GM18498 (cell line): ENCODE measurements around the gene SF3A1.
"Not testable (repeated sequence)": the region's sequence is repeated elsewhere in the genome, so short reads cannot be mapped to it uniquely, and the experiment has no call there.

ENCODE experiments used
- ATAC-seq: cut with Tn5 transposase; IDR thresholded peaks from one replicate; pipeline ENCODE4 v1.9.1; 2021; ENCODE audit warnings: mild to moderate bottlenecking, moderate library complexity; ENCODE audit not compliant: unreplicated experiment

Gene SF3A1, protein sequence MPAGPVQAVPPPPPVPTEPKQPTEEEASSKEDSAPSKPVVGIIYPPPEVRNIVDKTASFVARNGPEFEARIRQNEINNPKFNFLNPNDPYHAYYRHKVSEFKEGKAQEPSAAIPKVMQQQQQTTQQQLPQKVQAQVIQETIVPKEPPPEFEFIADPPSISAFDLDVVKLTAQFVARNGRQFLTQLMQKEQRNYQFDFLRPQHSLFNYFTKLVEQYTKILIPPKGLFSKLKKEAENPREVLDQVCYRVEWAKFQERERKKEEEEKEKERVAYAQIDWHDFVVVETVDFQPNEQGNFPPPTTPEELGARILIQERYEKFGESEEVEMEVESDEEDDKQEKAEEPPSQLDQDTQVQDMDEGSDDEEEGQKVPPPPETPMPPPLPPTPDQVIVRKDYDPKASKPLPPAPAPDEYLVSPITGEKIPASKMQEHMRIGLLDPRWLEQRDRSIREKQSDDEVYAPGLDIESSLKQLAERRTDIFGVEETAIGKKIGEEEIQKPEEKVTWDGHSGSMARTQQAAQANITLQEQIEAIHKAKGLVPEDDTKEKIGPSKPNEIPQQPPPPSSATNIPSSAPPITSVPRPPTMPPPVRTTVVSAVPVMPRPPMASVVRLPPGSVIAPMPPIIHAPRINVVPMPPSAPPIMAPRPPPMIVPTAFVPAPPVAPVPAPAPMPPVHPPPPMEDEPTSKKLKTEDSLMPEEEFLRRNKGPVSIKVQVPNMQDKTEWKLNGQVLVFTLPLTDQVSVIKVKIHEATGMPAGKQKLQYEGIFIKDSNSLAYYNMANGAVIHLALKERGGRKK

DNA sequence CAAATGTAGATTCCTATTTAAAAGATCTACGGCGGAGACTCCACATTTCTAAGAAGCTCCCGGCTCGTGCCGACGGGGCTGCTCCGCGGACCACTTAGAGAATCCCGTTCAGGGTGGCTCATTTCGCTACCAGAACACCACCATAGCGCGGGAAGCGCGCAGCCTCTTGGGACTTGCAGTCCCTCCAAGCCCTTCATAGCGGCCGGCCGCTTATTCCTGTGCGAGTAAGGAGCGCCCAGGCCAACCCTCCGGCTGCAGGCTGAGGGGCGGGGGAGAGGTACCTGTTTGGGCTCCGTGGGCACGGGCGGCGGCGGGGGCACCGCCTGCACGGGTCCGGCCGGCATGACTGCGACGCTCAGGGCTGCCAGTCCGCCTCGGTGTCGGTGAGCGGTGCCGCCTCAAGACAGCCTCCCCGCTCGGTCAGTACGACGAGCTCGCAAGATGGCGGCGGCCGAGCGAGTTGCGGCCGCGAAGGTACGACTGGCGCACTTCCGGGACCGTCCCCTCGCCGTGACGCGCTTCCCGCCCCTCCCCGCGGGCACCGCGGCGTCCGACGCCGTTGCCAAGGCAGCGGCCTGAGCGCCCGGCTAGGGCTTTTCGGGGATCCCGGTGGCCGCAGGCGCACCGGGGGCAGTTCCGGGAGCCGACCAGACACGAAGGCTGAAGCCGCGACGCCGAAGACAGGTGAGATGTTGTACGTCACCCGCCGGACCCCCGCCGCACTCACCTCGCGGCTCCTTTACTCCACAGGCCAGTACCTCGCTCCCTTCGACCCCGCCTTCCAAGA lies at the start of gene SF3A1, which contains the start of gene CCDC157:
TSS of gene SF3A1 (minus strand) at position 446 of the 787 bp plus-strand sequence. CDS start at position 344, 102 bp downstream.
TSS of gene CCDC157 (plus strand) at position 559 of the 787 bp plus-strand sequence. CDS start 8,994 bp downstream, outside the sequence.
- peak; percentile 95 for ATAC-seq

DNA sequence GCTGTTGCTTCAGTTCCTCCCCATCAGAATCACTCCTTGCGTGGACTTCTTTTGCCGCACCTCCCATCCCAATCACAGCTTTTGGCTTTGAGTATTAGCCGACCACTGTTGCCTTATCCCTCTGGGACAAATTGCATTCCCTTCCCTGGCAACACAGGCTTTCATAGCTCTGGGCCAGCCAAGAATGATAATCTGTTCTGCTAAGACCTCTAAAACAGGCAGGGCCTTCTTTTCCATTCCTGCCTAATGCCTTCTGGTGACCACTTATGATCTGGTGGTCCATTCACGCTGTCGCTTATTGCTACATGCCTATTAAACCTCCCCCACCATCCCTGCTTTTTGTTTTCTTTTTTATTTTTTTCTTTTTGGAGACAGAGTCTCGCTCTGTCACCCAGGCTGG lies 49.7 kb upstream of the SF3A1 start:
- no peak for ATAC-seq

DNA sequence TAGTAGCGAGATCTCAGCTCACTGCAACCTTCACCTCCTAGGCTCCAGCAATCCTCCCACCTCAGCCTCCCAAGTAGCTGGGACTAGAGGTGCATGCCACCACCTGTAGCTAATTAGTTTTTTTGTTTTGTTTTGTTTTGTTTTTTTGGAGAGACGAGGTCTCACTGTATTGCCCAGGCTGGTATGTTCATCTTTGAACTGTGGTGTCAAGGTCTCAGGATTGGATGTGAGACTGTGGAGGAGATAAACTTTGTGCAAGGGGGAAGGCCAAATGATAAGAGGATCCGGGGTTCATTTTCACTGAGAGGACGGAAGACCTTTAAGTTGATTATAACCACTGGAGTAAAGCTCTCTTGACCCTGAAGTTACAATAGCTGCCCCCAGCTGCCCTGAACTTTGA lies 49.0 kb upstream of the SF3A1 start:
- no peak for ATAC-seq

DNA sequence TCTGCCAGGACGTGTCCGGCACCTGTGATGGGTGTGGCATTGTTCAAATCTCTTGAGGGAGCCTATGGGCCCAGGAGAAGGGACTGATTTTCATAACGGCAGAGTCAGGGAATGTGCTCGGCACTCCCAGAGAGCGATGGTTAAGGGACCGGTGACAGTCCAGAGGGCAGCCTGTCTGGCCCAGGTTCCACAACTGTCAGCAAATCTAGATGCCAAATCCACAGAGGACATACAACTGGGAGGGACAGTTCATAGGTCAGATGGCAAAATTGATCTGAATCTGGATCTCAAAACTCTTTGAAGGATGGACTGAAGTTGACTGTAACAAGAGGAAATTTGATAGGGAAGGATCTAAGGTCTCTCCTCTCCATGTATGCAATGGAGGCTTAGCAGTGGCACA lies 47.6 kb upstream of the SF3A1 start:
- no peak for ATAC-seq

DNA sequence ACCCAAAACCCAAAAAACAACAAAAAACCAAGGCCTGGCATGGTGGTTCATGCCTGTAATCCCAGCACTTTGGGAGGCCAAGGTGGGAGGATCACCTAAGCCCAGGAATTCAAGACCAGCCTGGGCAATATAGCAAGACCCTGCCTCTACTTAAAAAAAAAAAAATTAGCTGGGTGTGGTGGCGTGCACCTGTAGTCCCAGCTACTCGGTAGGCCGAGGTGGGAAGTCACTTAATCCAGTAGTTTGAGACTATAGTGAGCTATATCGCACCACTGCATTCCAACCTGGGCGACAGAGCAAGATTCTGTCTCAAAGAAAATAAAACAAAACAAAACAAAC lies 46.0 kb upstream of the SF3A1 start:
- ATAC-seq = not testable (repeated sequence)

DNA sequence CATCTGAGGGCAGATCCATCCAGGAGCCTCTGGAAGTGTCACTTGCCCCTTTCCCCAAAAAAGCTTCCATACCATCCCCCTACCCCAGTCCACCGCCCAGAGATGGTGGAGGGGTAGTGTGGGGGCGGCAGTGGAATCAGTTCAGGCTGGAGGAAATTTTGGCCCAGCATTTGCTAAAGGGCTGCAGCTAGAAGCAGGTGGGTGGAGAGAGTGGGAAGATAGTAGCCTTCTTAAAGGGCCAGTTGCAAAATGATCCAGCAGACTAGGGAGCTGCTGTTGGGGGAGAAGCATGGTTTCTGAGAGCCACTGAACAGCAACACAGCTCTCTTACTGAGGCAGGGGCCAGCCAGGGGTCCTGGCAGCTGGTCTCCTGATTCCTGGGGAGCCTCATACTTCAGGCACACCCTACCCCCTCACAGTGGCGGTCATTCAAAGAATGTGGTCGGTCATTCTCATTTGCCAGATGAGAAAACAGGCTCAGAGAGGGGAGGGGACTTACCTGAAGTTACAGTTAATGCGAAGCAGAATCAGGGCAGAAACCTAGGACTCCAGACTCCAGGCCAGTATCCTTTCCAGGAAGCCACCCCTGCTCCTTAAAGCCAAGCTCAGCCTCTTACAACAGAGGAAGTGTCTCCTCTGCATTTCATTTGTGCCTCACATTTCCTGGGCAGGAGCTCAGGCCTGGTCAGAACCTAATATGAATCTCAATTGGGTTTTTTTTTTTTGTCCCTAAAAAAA lies 45.5 kb upstream of the SF3A1 start:
- ATAC-seq = no peak

DNA sequence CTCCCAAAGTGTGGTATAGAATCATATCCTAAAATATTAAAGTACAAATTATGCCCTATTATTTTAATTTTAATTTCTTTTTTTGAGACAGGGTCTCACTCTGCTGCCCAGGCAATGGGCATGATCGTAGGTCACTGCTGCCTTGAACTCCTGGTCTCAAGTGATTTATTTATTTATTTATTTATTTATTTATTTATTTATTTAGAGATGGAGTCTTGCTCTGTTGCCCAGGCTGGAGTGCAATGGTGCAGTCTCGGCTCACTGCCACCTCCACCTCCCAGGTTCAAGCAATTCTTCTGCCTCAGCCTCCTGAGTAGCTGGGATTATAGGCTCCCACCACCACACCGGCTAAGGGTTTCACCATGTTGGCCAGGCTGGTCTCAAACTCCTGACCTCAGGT lies 44.3 kb upstream of the SF3A1 start:
- not testable (repeated sequence) for ATAC-seq

DNA sequence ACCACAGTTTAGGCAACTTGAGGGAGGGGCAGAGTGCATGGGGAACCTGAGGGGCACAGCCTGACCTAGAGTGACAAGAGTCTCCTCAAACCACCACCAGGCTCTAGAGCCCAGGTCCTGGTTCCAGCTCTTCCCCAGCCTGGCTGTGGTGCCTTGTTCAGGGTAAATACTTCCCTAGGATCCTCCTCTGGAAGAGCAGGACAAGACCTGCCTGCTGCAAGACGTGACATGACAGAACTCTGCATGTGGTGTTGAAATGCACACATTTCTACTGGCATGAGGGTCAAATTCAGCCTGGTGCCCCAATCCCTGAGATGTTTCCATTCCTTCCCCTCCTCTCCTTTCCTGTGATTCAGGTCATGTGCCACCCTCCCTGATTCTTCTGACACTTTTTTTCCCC lies 43.5 kb upstream of the SF3A1 start:
- ATAC-seq = no peak

DNA sequence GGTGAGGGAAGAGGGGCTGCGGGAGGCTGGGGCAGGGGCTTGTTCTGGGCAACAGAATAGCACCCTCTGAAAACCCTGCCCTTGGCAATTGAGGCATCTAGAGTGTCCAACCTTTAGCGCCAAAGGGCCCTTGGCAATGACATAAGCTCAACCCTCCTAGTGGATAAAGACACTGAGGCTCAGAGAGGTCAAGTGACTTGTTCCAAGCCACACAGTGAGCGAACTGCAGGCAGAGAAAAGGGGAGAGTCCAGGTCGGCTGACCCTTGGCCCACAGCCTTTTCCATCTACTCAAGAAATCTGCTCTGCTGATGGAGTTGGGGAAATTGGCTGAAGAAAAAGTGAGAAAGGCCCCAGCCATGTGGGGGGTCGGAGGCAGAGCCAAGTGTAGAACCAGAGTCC lies 43.0 kb upstream of the SF3A1 start:
- no peak for ATAC-seq

DNA sequence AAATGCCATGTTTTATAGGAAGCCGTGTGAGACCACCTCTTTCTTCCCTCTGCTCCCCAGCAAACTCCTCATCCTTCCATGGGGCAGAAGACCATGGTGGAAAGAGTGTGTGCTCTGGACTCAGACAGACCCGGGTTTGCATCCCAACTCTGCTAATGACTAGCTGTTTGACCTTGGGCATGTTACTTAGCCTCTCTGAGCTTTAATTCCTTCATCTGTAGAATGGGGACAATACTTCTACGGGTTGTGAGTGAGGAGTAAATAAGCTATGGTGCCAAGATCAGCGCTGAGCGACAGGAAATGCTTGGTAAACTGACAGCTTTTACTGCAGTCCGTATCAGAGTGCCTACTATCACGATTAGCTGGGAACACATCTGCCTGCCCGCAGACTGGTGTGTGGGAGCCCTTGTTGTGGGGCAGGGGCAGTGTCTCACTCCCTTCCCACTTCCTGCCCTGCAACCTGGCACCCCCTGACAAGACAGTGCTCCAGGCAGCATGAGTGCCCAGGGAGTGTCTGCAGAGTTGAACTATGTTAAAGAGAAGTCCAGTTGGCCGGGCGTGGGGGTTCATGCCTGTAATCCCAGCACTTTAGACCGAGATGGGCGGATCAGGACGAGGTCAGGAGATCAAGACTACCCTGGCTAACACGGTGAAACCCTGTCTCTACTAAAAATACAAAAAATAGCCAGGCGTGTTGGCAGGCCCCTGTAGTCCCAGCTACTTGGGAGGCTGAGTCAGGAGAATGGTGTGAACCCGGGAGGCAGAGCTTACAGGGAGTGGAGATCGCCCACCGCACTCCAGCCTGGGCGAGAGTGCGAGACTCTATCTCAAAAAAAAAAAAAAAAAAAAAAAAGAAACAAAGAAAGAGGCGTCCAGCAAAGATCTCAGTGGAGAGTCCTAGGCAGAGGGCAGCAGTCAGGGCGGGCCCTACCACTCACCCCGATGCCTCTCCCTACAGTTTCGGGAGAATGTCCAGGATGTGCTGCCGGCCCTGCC lies 42.3 kb upstream of the SF3A1 start:
- ATAC-seq = no peak

DNA sequence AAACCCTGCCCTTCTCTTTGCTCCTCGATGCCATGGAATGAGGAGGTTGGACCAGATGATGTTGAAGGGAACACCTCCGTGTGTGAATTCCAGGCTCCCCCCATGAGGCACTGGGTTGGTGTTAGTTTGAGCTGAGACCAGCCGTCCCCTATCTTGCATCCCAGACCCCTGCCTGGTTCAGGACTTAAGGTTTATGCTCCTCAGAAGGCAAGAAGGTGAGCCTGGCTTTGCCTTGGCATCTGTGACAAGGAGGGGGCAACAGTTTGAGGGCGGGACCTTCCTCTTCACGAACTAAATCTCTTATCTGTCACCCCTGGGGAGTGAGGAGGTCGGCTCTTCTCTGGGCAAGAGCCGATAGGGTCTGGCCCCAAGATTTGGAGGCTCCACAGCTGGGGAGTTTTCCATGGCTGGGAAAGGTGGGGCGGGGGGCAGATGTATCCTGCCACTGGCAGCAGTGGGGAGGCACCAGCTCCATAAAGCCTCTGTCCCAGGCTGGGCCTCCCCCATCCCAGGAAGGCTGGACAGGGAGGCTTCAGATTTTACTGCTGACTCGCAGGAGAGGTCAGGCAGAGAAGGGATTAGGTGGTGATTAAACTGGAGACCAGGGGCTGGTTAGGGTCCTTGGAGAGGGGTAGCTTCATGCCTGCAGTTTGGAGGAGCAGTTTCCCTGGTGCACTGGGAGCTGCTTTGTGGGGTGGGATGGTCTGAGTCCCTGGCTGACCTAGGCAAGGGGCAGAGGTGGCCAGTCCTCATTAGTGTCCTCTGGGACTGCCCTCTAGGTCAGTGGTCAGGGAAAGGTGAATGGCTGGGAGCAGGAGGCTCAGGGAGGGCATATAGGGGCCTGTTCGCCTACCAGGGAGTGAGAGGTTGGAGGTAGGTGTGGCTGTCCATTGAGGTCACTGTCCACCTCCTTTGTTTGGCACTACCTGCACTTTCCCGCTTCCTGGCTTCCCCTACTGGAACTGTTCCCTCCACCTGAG lies 41.3 kb upstream of the SF3A1 start:
- no peak for ATAC-seq

DNA sequence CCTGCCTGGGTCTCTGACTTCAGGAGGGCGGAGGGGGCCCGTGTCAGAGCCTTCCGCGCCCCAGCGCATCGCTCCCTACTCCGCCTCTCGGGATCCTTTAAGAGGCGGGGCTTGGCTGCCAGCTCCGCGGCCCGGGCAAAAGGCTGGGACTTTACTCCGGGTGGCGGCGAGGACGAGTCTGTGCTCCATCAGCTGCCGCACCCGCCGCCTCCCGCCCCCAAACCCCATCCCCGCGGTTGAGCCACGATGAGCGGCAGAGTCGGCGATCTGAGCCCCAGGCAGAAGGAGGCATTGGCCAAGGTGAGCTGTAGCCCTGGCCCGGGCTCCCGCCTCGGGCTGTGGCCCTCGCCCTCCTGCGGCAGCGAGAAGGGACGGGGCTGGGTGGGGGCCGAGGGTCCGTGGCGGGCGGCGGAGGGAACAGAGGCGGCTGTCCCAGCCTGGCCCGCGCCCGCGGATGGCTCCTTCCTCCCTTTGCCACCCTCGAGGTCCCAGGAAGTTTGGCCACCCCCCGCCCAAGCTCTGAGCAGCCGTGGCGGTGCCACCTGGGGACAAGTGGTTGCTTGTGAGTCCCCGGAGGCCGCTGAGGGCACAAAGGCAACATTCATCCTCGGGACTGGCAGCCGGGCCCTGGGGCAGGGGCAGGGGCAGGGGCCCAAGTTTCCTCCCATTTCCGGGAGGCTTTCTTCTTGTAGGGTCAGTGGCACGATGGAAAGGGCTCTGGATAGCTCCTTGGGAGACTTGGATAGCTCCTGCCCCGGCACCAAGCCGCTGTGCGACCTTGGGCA lies 40.4 kb upstream of the SF3A1 start, which contains the start of gene SEC14L2:
TSS of gene SEC14L2 (plus strand) at position 148 of the 785 bp plus-strand sequence. CDS start at position 247, 99 bp downstream.
- no peak for ATAC-seq

DNA sequence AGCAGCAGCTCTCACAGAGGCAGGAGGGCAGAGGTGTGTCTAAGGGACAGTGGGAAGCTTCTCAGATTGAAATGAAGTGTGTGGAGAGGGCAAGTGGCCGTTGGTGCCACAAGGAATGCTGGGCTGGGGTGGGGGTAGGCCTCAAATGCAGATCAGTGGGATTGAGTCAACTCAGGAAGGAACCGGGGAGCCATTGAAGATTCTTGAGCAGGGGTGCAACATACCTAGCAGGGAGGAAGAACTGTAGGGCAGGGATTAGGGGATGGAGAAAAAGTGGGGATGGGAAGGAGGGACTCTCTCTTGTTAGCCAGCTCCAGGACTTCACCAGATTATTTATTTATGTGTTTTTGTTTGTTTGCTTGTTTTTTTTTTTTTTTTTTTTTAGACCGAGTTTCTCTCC lies 37.2 kb upstream of the SF3A1 start:
- no peak for ATAC-seq

DNA sequence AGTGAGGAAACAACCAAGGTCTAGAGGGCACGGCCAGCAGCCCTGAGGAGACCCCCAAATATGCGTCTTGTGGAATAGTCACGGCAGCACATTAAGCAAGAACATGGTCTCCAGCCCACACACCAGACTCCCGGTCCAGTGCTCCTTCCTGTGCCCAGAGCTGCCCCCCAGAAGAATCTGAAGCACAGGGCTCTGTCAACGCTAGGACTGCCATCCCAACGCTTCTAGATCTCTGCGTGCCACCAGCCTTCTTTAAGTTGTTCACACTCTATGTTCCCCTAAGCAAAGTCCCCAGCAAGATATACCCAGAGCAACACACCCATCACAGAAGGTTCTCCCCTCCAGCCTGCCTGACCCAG lies 36.6 kb upstream of the SF3A1 start:
- ATAC-seq = no peak

DNA sequence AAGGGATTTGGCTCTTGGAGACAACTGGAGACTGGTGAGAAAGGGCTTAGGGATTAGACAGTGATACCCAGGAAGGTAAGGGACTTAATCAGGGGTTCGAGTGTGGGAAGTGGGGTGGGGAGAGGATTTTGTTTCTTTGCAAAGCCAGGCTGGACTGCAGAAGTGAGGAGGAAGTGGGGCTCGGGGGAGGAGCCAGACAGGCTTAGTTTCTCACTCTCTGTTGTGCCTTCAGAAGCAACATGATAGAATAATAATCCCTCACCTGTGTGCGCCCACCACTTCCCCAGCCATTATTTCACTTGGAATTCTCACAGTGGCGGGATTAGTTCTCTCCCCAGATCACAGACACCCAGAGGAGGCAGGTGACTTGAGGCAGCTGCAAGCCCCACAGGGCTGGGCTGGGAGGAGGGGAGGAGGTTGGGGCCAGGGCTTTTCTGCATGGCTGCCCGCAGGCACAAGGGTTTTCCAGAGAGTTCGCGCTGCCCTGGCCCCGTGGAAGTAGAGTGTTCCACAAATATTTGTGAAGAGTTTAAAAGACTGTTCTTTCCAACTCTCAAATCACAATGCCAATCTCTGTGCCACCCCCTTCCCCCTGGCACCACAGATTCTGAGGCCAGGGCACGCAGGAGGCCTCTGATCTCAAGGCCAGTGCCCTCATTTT lies 36.1 kb upstream of the SF3A1 start:
- no peak for ATAC-seq

DNA sequence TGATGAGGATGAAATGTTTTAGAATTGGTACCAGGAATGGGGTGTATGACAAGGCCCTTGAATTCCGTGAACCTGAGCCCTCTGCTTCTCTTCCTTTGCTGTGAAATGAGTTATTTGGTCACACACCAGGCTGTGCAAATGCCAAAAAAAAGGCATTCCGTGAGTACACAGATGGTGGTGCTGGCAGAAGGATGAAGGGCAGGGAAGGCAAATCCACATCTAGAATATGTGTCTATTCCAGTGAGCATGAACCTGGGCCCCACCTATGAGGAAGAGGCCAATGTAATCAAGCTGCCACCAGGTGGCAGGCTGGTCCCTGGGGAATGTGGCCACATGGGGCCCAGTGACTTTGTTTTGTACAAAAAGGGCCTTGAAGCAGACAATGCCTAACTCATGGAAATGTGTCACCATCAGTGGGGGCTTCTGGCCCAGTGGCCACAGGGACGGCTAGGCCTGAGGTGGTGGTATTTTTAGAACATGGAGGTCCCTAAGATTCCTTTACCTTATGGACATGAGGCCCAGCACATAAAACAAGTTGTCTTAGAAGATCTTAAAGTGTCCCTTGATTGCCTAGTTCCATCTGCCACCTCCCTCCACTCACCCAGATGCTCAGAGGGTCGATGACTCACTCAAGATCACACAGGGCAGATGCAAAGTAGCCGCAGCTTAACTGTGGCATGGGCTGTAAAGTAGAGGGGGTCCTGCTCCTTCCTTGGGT lies 34.4 kb upstream of the SF3A1 start:
- ATAC-seq = no peak
